Ishikawa (cell line): Measurements from ENCODE around the gene CLTCL1.

Source experiments
- CEBPB ChIP-seq: IDR thresholded peaks from 2 replicates; pipeline ENCODE4 v1.6.1; 2012
- CREB1 ChIP-seq: IDR thresholded peaks from 2 replicates; pipeline ENCODE4 v1.6.1; 2012; ENCODE audit warnings: low read depth
- EP300 ChIP-seq: IDR thresholded peaks from 2 replicates; pipeline ENCODE4 v1.6.1; 2012; ENCODE audit warnings: borderline replicate concordance
- MAX ChIP-seq: IDR thresholded peaks from 2 replicates; pipeline ENCODE4 v1.6.1; 2012
- RAD21 ChIP-seq: IDR thresholded peaks from 2 replicates; pipeline ENCODE4 v1.6.1; 2012; ENCODE audit warnings: low read depth
- TAF1 ChIP-seq: IDR thresholded peaks from 2 replicates; pipeline ENCODE4 v1.6.1; 2012; ENCODE audit warnings: low read depth, mild to moderate bottlenecking
- TCF12 ChIP-seq: IDR thresholded peaks from 2 replicates; pipeline ENCODE4 v1.6.1; 2012; ENCODE audit warnings: low read depth
- TEAD4 ChIP-seq: IDR thresholded peaks from 2 replicates; pipeline ENCODE4 v1.6.1; 2012
- YY1 ChIP-seq: IDR thresholded peaks from 2 replicates; pipeline ENCODE4 v1.6.1; 2012; ENCODE audit warnings: low read depth
- ZBTB7A ChIP-seq: IDR thresholded peaks from 2 replicates; pipeline ENCODE4 v1.6.1; 2012; ENCODE audit warnings: low read depth
- TF ChIP-seq, protein P1 (sequence below): IDR thresholded peaks from 2 replicates; pipeline ENCODE4 v1.6.1; 2012; ENCODE audit warnings: low read depth, mild to moderate bottlenecking
- TF ChIP-seq, protein P2 (sequence below): IDR thresholded peaks from 2 replicates; pipeline ENCODE4 v1.6.1; 2012

GRCh38 chr22:19182472-19183157, 108.9 kb downstream of the CLTCL1 start:
- no peak for TF ChIP-seq CEBPB
- TF ChIP-seq, protein P1, sequence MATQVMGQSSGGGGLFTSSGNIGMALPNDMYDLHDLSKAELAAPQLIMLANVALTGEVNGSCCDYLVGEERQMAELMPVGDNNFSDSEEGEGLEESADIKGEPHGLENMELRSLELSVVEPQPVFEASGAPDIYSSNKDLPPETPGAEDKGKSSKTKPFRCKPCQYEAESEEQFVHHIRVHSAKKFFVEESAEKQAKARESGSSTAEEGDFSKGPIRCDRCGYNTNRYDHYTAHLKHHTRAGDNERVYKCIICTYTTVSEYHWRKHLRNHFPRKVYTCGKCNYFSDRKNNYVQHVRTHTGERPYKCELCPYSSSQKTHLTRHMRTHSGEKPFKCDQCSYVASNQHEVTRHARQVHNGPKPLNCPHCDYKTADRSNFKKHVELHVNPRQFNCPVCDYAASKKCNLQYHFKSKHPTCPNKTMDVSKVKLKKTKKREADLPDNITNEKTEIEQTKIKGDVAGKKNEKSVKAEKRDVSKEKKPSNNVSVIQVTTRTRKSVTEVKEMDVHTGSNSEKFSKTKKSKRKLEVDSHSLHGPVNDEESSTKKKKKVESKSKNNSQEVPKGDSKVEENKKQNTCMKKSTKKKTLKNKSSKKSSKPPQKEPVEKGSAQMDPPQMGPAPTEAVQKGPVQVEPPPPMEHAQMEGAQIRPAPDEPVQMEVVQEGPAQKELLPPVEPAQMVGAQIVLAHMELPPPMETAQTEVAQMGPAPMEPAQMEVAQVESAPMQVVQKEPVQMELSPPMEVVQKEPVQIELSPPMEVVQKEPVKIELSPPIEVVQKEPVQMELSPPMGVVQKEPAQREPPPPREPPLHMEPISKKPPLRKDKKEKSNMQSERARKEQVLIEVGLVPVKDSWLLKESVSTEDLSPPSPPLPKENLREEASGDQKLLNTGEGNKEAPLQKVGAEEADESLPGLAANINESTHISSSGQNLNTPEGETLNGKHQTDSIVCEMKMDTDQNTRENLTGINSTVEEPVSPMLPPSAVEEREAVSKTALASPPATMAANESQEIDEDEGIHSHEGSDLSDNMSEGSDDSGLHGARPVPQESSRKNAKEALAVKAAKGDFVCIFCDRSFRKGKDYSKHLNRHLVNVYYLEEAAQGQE: no peak
- TF ChIP-seq MAX: no peak
- no peak for TF ChIP-seq EP300
- no peak for TF ChIP-seq YY1
- no peak for TF ChIP-seq RAD21
- no peak for TF ChIP-seq TCF12
- TF ChIP-seq CREB1: no peak
- TF ChIP-seq TEAD4: no peak
- TF ChIP-seq TAF1: no peak
- TF ChIP-seq ZBTB7A: no peak
- TF ChIP-seq, protein P2, sequence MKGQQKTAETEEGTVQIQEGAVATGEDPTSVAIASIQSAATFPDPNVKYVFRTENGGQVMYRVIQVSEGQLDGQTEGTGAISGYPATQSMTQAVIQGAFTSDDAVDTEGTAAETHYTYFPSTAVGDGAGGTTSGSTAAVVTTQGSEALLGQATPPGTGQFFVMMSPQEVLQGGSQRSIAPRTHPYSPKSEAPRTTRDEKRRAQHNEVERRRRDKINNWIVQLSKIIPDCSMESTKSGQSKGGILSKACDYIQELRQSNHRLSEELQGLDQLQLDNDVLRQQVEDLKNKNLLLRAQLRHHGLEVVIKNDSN: no peak
